Large intestine (tissue), 3 donors: Measurements from ENCODE around the gene KRT2. TPM values are rescaled to one million over a fixed set of nuclear protein-coding genes. Genes with fewer than 3 reads are reported as not detected.
A peak's percentile ranks its signal among the peaks of the same experiment; 100 is the strongest.

Experiments
- DNase-seq, 2 donors: peaks; one replicate each; pipeline versions ENCODE4 v3.0.0 to v3.0.0-alpha.2; 2013
- H3K27ac ChIP-seq: one replicate; pipeline ENCODE4 v1.5.1; 2013; ENCODE audit warnings: low read length
- H3K27me3 ChIP-seq: 2 replicates; pipeline ENCODE4 v1.6.1; 2013; ENCODE audit warnings: low read length; ENCODE audit not compliant: control insufficient read depth, insufficient read depth
- H3K36me3 ChIP-seq: 2 replicates; pipeline ENCODE4 v1.6.1; 2013; ENCODE audit warnings: low read length; ENCODE audit not compliant: control insufficient read depth, insufficient read depth
- H3K4me1 ChIP-seq: one replicate; pipeline ENCODE4 v1.6.1; 2013; ENCODE audit warnings: low read length; ENCODE audit not compliant: control insufficient read depth, insufficient read depth
- H3K4me3 ChIP-seq: one replicate; pipeline ENCODE4 v1.5.1; 2013; ENCODE audit warnings: low read length
- H3K9me3 ChIP-seq: one replicate; pipeline ENCODE4 v1.6.1; 2013; ENCODE audit warnings: mild to moderate bottlenecking, low read depth, low read length, moderate library complexity; ENCODE audit not compliant: control insufficient read depth
- WGBS: methylation state at CpG from one replicate; pipeline ENCODE4 v1.1.5; 2013; ENCODE audit warnings: low lambda C conversion rate; ENCODE audit not compliant: insufficient coverage; 5-methylcytosine and 5-hydroxymethylcytosine counted together
- polyA plus RNA-seq: library from polyadenylated mRNA; unstranded; fragments of 120-200 nt; gene quantifications from one replicate; pipeline ENCODE4 v1.2.1, GENCODE V29; 2013

KRT2 gene
- polyA plus RNA-seq, 1 donor, result 0.54 TPM

DNA sequence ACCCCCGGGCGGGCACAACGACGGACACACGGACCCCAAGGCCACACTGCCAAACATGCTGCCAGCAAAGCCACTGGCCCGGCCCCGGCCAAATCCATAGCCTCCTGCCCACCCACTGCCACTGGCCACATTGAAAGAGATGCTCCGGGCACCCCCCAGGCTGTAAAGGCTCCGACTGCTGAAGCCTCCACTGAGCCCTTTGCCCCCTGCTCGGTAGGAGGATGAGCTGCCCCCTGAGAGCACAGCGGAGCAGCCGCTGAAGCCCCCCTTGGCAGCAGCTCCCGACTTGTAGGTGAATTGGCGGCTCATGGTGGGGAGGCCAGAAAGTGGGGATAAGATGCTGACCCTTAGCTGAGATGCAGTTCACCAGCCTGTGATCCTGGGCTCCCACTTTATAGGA is 33.8 kb downstream of the KRT2 start, which contains the start of gene KRT73:
TSS of gene KRT73 (minus strand) at position 344 of the 400 bp plus-strand sequence. CDS start at position 309, 35 bp downstream.
- Histone ChIP-seq H3K27me3 (peaks cover 13% of the 10 kb centered on the region), H3K4me3 (no peak within 1 kb of the TSS), H3K27ac (no peak within 1 kb of the TSS), H3K36me3 (no peaks in the 10 kb centered on the region), H3K9me3 (no peaks in the 10 kb centered on the region), H3K4me1 (no peaks in the 10 kb centered on the region)
- no peak for DNase-seq
- no CpG with 5 or more reads among the region's 14 CpGs for WGBS

DNA sequence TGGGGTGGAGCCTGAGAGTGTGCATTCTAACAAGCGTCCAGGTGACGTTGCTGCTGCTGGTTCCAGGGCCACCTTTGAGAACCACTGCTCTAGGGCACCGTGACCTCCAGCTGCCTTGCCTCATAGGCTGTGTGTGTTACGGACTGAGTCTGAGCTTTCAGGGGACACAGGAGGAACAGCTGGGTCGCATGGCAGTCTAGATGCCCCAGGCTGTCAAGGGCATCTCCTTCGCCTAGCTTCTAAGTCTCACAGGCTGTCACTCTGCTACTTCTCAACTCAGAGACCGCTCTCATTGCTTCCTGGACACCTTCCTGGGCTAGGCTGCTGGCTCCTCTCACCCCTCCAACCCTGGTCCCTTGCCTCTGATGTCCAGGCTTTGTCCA is 34.6 kb downstream of the KRT2 start:
- WGBS, result no CpG with 5 or more reads among the region's 7 CpGs
- no peaks in the 10 kb centered on the region for H3K4me1 ChIP-seq
- no peak overlapping the region for H3K27ac ChIP-seq
- H3K9me3 ChIP-seq, result no peaks in the 10 kb centered on the region
- H3K27me3 ChIP-seq, result peaks cover 13% of the 10 kb centered on the region
- no peak for DNase-seq
- no peak overlapping the region for H3K4me3 ChIP-seq
- no peaks in the 10 kb centered on the region for H3K36me3 ChIP-seq

DNA sequence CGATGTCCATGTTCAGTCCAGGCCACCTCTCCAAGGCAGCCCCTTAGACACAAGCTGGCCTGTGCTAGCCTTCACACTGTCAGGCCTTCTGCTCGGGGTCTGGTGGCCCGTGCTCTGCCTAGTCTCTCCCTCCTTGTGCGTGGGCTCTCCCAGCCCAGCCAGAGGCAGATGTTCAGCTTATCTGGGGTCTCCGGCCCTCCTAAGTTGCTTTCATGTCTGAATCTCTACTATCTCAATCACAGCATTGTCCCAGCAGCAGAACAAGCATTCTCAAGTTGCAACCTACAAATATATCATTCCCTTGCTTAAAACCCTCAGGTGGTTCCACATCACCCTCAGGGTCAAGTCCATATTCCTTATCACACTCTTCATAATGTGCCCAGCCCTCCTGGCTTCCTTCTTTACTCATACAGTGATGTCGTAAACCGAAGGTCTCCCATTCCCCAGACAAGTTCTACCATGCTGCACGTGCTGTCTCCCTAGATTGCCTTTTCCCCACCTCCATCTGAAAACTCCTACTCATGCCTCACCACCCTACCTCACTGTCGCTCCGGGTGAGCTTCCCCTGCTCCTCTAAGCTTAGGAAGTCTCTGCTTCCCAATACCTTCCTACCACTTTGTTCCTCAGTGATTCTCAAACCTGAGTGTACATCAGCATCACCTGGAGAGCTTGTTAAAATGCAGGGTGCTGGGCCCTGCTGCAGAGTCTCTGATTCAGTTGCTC is 35.2 kb downstream of the KRT2 start:
- Histone ChIP-seq H3K36me3 (no peaks in the 10 kb centered on the region), H3K9me3 (no peaks in the 10 kb centered on the region), H3K27ac (no peak overlapping the region), H3K4me1 (no peaks in the 10 kb centered on the region), H3K4me3 (no peak overlapping the region), H3K27me3 (peaks cover 13% of the 10 kb centered on the region)
- DNase-seq, result peak; percentile 22 to 66
- 27% methylated on average over 2 of the region's 10 CpGs for WGBS

GRCh38 chr12:52615912-52616311 is 36.1 kb downstream of the KRT2 start:
- WGBS, result 60% methylated on average over 1 of the region's 9 CpGs
- no peak for DNase-seq
- Histone ChIP-seq H3K4me1 (no peaks in the 10 kb centered on the region), H3K27me3 (peaks cover 16% of the 10 kb centered on the region), H3K27ac (no peak overlapping the region), H3K36me3 (no peaks in the 10 kb centered on the region), H3K9me3 (no peaks in the 10 kb centered on the region), H3K4me3 (no peak overlapping the region)

- no peak overlapping the region for H3K4me3 ChIP-seq
- no peaks in the 10 kb centered on the region for H3K36me3 ChIP-seq
- no peaks in the 10 kb centered on the region for H3K9me3 ChIP-seq
- H3K4me1 ChIP-seq, result no peaks in the 10 kb centered on the region
- no peak overlapping the region for H3K27ac ChIP-seq
- DNase-seq, result no peak
- peaks cover 21% of the 10 kb centered on the region for H3K27me3 ChIP-seq
- WGBS, result 80% methylated on average over 1 of the region's 6 CpGs
These were observed 36.7 kb downstream of the KRT2 start for GRCh38 chr12:52615208-52615868.

GRCh38 chr12:52614381-52615207 is 37.4 kb downstream of the KRT2 start:
- Histone ChIP-seq H3K4me1 (no peaks in the 10 kb centered on the region), H3K36me3 (no peaks in the 10 kb centered on the region), H3K4me3 (no peak overlapping the region), H3K27ac (no peak overlapping the region), H3K27me3 (peaks cover 21% of the 10 kb centered on the region), H3K9me3 (no peaks in the 10 kb centered on the region)
- DNase-seq, result no peak
- no CpG with 5 or more reads among the region's 10 CpGs for WGBS

- no CpG with 5 or more reads among the region's 9 CpGs for WGBS
- Histone ChIP-seq H3K9me3 (no peaks in the 10 kb centered on the region), H3K4me3 (no peak overlapping the region), H3K27me3 (peaks cover 29% of the 10 kb centered on the region), H3K4me1 (no peaks in the 10 kb centered on the region), H3K36me3 (no peaks in the 10 kb centered on the region), H3K27ac (no peak overlapping the region)
- DNase-seq, result no peak
These were observed 38.5 kb downstream of the KRT2 start for GRCh38 chr12:52613384-52614030.

GRCh38 chr12:52612431-52613383 is 39.3 kb downstream of the KRT2 start:
- no peak for DNase-seq
- H3K4me1 ChIP-seq, result no peaks in the 10 kb centered on the region
- H3K27ac ChIP-seq, result no peak overlapping the region
- peaks cover 33% of the 10 kb centered on the region for H3K27me3 ChIP-seq
- H3K4me3 ChIP-seq, result no peak overlapping the region
- H3K9me3 ChIP-seq, result no peaks in the 10 kb centered on the region
- WGBS, result no CpG with 5 or more reads among the region's 5 CpGs
- no peaks in the 10 kb centered on the region for H3K36me3 ChIP-seq

- no CpG with 5 or more reads among the region's 6 CpGs for WGBS
- H3K9me3 ChIP-seq, result no peaks in the 10 kb centered on the region
- peaks cover 21% of the 10 kb centered on the region for H3K27me3 ChIP-seq
- H3K4me1 ChIP-seq, result no peaks in the 10 kb centered on the region
- DNase-seq, result no peak
- H3K27ac ChIP-seq, result no peak overlapping the region
- no peak overlapping the region for H3K4me3 ChIP-seq
- H3K36me3 ChIP-seq, result no peaks in the 10 kb centered on the region
These were observed 40.9 kb downstream of the KRT2 start for GRCh38 chr12:52611080-52611468.
